ENCODE measurements around the gene FNBP1. TPM values are rescaled to one million over a fixed set of nuclear protein-coding genes. Genes with fewer than 3 reads are reported as not detected.

FNBP1 gene
- total and polyA plus RNA-seq, 2 of the 13 experiments (the other 11 are each of a cell fraction or from before 2014, with no cell fraction given): 5.4 to 19.5 TPM

- TF ChIP-seq RFX1 (IDR thresholded peaks at IDR 0.05) (no peak), ZNF235 (CRISPR knock-in tag; IDR thresholded peaks at IDR 0.05; ENCODE audit: borderline replicate concordance) (no peak), ZNF572 (CRISPR knock-in tag; IDR thresholded peaks at IDR 0.05) (0 out of 2 replicates have a peak, but pooled peaks have one; percentile 26), POLR2A (IDR thresholded peaks at IDR 0.05; ENCODE audit: insufficient read depth in 1 of 2, low read depth in 2 of 2, low read length in 2 of 2) (no peak), CERS6 (CRISPR knock-in tag; IDR thresholded peaks at IDR 0.05) (no peak), CSRNP2 (CRISPR knock-in tag; conservative IDR thresholded peaks at IDR 0.05; ENCODE audit: low read depth) (no peak), ZNF740 (CRISPR knock-in tag; IDR thresholded peaks at IDR 0.05) (no peak), HNRNPUL1 (IDR thresholded peaks at IDR 0.05; ENCODE audit: low read depth, low read length) (no peak), MLXIP (CRISPR knock-in tag; IDR thresholded peaks at IDR 0.05; ENCODE audit: borderline replicate concordance) (no peak), HCFC1 (IDR thresholded peaks at IDR 0.05; ENCODE audit: low read depth, low read length) (no peak), RFX5 (IDR thresholded peaks at IDR 0.05; ENCODE audit: low read depth, low read length) (no peak), ZNF142 (CRISPR knock-in tag; IDR thresholded peaks at IDR 0.05) (no peak; the same call in 1 of the 2 replicates)
Measured at GRCh38 chr9:129885018-129885669, 157.8 kb downstream of the FNBP1 start (continued).
